ENCODE results near the gene LPP. TPM values are rescaled to one million over a fixed set of nuclear protein-coding genes. Genes with fewer than 3 reads are reported as not detected.

LPP gene
- total and polyA plus RNA-seq, 2 of the 4 experiments (the other 2 are of a cell fraction) = 16.0 to 130 TPM

DNA sequence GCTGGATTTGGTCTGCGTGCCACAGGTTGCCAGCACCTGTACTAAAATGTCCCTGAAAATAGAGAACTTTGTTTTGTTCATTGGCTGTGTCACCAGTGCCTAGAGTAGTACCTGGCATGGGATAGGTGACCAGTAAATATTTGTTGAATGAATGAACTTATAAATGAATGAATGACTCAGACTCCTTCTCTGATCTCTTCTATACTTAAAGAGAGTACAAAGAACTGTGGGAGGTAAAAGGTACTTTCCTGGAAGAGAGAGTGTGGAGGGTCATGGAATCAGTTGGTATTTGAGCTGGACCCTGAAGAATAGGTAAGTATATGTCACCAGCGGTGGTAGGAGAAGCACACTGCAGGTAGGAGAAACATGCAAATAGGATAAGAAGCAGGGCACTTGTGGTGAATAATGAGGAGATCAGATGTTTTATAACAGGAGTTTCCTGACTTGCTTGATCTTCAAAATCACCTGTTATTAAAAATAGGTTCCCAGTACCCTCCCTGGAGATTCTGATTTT, 149.4 kb downstream of the LPP start:
- Histone ChIP-seq H3K4ac (ENCODE audit: low read depth, low read length) (no peak overlapping the region), H3K4me1 (ENCODE audit: control insufficient read depth, insufficient read depth, low read length) (peaks cover 4% of the 10 kb centered on the region), H3K23ac (ENCODE audit: low read depth, low read length) (no peak overlapping the region), H2AFZ (replicated peaks; ENCODE audit: low read length, poor library complexity) (no peak overlapping the region), H3K9me1 (ENCODE audit: insufficient read depth, low read length) (peaks cover 11% of the 10 kb centered on the region; the same call in 1 of the 2 replicates), H3K18ac (ENCODE audit: low read depth, low read length) (no peak overlapping the region), H3K9me3 (ENCODE audit: control insufficient read depth, insufficient read depth, low read length) (no peaks in the 10 kb centered on the region), H2BK120ac (ENCODE audit: low read depth, low read length) (no peak overlapping the region), H3K79me1 (ENCODE audit: low read depth in 1 of 2, low read length in 2 of 2) (peaks cover 60 to 84% of the 10 kb centered on the region in 2 experiments), H3K4me2 (ENCODE audit: low read depth, low read length) (no peak overlapping the region), H3K36me3 (ENCODE audit: control insufficient read depth, insufficient read depth, low read length) (peaks cover 7% of the 10 kb centered on the region; the same call in 1 of the 2 replicates), H3K4me3 (ENCODE audit: insufficient read depth, low read depth, low read length) (no peak overlapping the region), H3K14ac (replicated peaks; ENCODE audit: low read depth, low read length) (no peak overlapping the region), H3K27me3 (ENCODE audit: control insufficient read depth, insufficient read depth, low read length) (no peaks in the 10 kb centered on the region), H4K5ac (ENCODE audit: low read depth, low read length) (no peak overlapping the region), H4K91ac (ENCODE audit: insufficient read depth, low read depth, low read length) (no peak overlapping the region), H2BK20ac (ENCODE audit: low read depth, low read length) (no peak overlapping the region), H2AK9ac (replicated peaks; ENCODE audit: low read depth, low read length, poor library complexity) (no peak overlapping the region), H4K8ac (ENCODE audit: low read depth in 2 of 2, low read length in 2 of 2) (no peak overlapping the region), H3K9ac (ENCODE audit: low read depth, low read length) (no peak overlapping the region), H2BK15ac (ENCODE audit: low read depth, low read length) (no peak overlapping the region), H3K27ac (ENCODE audit: insufficient read depth, low read length) (no peak overlapping the region), H4K20me1 (ENCODE audit: insufficient read depth, low read length) (peaks cover 48% of the 10 kb centered on the region; the same call in 1 of the 2 replicates), H2AK5ac (ENCODE audit: low read depth, low read length) (no peak overlapping the region), H3K56ac (ENCODE audit: extremely low read depth, insufficient read depth, low read length) (no peak overlapping the region), H2BK5ac (ENCODE audit: low read depth, low read length, poor library complexity, severe bottlenecking) (no peak overlapping the region)
- dilution Hi-C loops (cut with HindIII; ENCODE audit: low sequenced_read_pairs, unreplicated experiment) (loop anchor here (25.0 kb wide), 1 partner anchor 566 kb away; the partner anchor contains the start of gene BCL6), in situ Hi-C loops (cut with MboI; ENCODE audit: low sequenced_read_pairs) (no loop called here), intact Hi-C loops (cut with micrococcal nuclease) (loop anchor here (5.0 kb wide), 1 partner anchor 44 kb away; no protein-coding TSS in a partner anchor)
- ATAC-seq (ENCODE audit: low read depth) (no peak), DNase-seq (no peak)
- no TSS peak for BruUV-seq (replicated peaks)
- POLR2A ChIA-PET (ENCODE audit: unreplicated experiment) = no interaction called here
- no CpG with 5 or more reads among the region's 2 CpGs for WGBS, 2 experiments (ENCODE audit: extremely low coverage in 2 of 2, insufficient read length in 1 of 2)
- CTCF ChIA-PET = interaction anchor here (1.0 to 1.5 kb wide), 2 partner anchors 13 to 562 kb away, joined by 4 read pairs; no protein-coding TSS in a partner anchor
- TF ChIP-seq, protein P1, sequence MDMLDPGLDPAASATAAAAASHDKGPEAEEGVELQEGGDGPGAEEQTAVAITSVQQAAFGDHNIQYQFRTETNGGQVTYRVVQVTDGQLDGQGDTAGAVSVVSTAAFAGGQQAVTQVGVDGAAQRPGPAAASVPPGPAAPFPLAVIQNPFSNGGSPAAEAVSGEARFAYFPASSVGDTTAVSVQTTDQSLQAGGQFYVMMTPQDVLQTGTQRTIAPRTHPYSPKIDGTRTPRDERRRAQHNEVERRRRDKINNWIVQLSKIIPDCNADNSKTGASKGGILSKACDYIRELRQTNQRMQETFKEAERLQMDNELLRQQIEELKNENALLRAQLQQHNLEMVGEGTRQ (IDR thresholded peaks at IDR 0.05; ENCODE audit: low read depth, low read length) = no peak
- TF ChIP-seq POLR2A (IDR thresholded peaks at IDR 0.05; ENCODE audit: low read depth, low read length) (no peak), MAZ (IDR thresholded peaks at IDR 0.05; ENCODE audit: borderline replicate concordance, low read depth, low read length) (no peak), CEBPB (IDR thresholded peaks at IDR 0.05; ENCODE audit: low read depth, low read length) (no peak), FOS (IDR thresholded peaks at IDR 0.05; ENCODE audit: low read depth, low read length) (no peak), MAFK (IDR thresholded peaks at IDR 0.05; ENCODE audit: low read depth, low read length) (no peak), RFX5 (IDR thresholded peaks at IDR 0.05; ENCODE audit: low read depth, low read length) (no peak), MXI1 (IDR thresholded peaks at IDR 0.05; ENCODE audit: borderline replicate concordance, low read depth, low read length) (no peak), NFE2L2 (IDR thresholded peaks at IDR 0.05; ENCODE audit: low read depth, low read length) (no peak), CHD1 (IDR thresholded peaks at IDR 0.05; ENCODE audit: low read depth, low read length) (no peak)
- TF ChIP-seq, protein P2, sequence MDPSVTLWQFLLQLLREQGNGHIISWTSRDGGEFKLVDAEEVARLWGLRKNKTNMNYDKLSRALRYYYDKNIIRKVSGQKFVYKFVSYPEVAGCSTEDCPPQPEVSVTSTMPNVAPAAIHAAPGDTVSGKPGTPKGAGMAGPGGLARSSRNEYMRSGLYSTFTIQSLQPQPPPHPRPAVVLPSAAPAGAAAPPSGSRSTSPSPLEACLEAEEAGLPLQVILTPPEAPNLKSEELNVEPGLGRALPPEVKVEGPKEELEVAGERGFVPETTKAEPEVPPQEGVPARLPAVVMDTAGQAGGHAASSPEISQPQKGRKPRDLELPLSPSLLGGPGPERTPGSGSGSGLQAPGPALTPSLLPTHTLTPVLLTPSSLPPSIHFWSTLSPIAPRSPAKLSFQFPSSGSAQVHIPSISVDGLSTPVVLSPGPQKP (IDR thresholded peaks at IDR 0.05; ENCODE audit: borderline replicate concordance, low read depth, low read length) = no peak
